OCI-LY7 (cell line): ENCODE measurements around the gene COX19.

Experiments used
- CTCF ChIP-seq: fragments of 200-600 bp; sonication (generic); conservative IDR thresholded peaks from 2 replicates; pipeline ENCODE4 v1.5.1; 2014; ENCODE audit warnings: mild to moderate bottlenecking, antibody characterized with exemption, low read length, moderate library complexity, mixed read lengths
- EZH2phosphoT487 ChIP-seq: fragments of 200-600 bp; sonication (generic); IDR thresholded peaks from 2 replicates; pipeline ENCODE4 v1.6.1; 2018; ENCODE audit warnings: low read depth, borderline replicate concordance, mild to moderate bottlenecking, mixed run types, antibody characterized with exemption, low read length, moderate library complexity, mixed read lengths

- no peak for TF ChIP-seq CTCF
- no peak for TF ChIP-seq EZH2phosphoT487
Measured at GRCh38 chr7:919924-920341, 55.4 kb downstream of the COX19 start.
